ENCODE results near the gene MBD3L5. TPM values are rescaled to one million over a fixed set of nuclear protein-coding genes. Genes with fewer than 3 reads are reported as not detected.
"Not testable (repeated sequence)": the region's sequence is repeated elsewhere in the genome, so short reads cannot be mapped to it uniquely, and the experiment has no call there.

Gene MBD3L5
- total and polyA plus RNA-seq, 9 of the 15 experiments (the other 6 are each of a cell fraction or from before 2014, with no cell fraction given): not detected

GRCh38 chr19:7051421-7051820 lies 21.0 kb downstream of the MBD3L5 start:
- H3K9me3 ChIP-seq (replicated peaks; ENCODE audit: control insufficient read depth, insufficient read depth, low read depth, low read length); H4K20me1 ChIP-seq (replicated peaks; ENCODE audit: control insufficient read depth, insufficient read depth, low read length); H3K4me3 ChIP-seq; CTCF ChIA-PET (ENCODE audit: low intra/inter-chr PET ratio); H3K36me3 ChIP-seq (ENCODE audit: control insufficient read depth, insufficient read depth, low read length); DNase-seq (ENCODE audit: extremely low read depth in 1 of 4, low spot score in 3 of 4); ATAC-seq; H3K4me1 ChIP-seq (replicated peaks in 1 of 2; ENCODE audit: control insufficient read depth in 2 of 2, insufficient read depth in 2 of 2, low read length in 2 of 2); FAIRE-seq; POLR2A ChIA-PET; H3K27ac ChIP-seq (ENCODE audit: extremely low read depth, low read depth, low read length); H2AFZ ChIP-seq (ENCODE audit: low read depth, low read length); H3K27me3 ChIP-seq (ENCODE audit: control insufficient read depth in 2 of 2, insufficient read depth in 2 of 2, low read length in 2 of 2); intact Hi-C loops (cut with micrococcal nuclease); in situ Hi-C loops (cut with MboI); H3K9me1 ChIP-seq (ENCODE audit: control insufficient read depth, insufficient read depth, low read length); H3K79me2 ChIP-seq (ENCODE audit: control insufficient read depth, insufficient read depth, low read length); H3K4me2 ChIP-seq (ENCODE audit: insufficient read depth, low read length); BruUV-seq (replicated peaks); H3K9ac ChIP-seq (ENCODE audit: insufficient read depth in 1 of 2, low read depth in 2 of 2, low read length in 2 of 2): not testable (repeated sequence)
- 3% methylated on average over 2 of the region's 5 CpGs for WGBS (ENCODE audit: insufficient coverage, low coverage, missing lambda C conversion rate)

DNA sequence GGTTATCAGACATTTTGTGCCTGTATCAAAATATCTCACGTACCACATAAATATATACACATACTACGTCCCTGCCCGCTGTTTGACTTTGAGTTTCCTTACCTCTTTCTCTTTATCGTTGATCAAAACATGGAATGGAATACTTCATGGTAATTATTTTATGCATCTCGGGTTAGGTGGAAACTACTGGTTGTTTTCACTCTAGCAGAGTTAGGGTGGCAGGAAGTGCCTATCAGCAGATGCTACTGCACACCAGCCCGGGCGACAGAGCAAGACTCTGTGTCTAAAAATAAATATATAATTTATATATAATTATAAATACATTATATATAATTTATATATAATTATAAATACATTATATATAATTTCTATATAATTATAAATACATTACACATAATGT lies 22.5 kb downstream of the MBD3L5 start:
- CTCF ChIA-PET (ENCODE audit: low intra/inter-chr PET ratio); BruUV-seq (replicated peaks); DNase-seq (ENCODE audit: extremely low read depth in 1 of 4, low spot score in 3 of 4); H3K4me2 ChIP-seq (ENCODE audit: insufficient read depth, low read length); H3K9me3 ChIP-seq (replicated peaks; ENCODE audit: control insufficient read depth, insufficient read depth, low read depth, low read length); H2AFZ ChIP-seq (ENCODE audit: low read depth, low read length); H3K9me1 ChIP-seq (ENCODE audit: control insufficient read depth, insufficient read depth, low read length); ATAC-seq; H3K36me3 ChIP-seq (ENCODE audit: control insufficient read depth, insufficient read depth, low read length); H3K9ac ChIP-seq (ENCODE audit: insufficient read depth in 1 of 2, low read depth in 2 of 2, low read length in 2 of 2); H3K79me2 ChIP-seq (ENCODE audit: control insufficient read depth, insufficient read depth, low read length); H3K27ac ChIP-seq (ENCODE audit: extremely low read depth, low read depth, low read length); FAIRE-seq; intact Hi-C loops (cut with micrococcal nuclease); POLR2A ChIA-PET; H3K4me3 ChIP-seq; H4K20me1 ChIP-seq (replicated peaks; ENCODE audit: control insufficient read depth, insufficient read depth, low read length); in situ Hi-C loops (cut with MboI); H3K4me1 ChIP-seq (replicated peaks in 1 of 2; ENCODE audit: control insufficient read depth in 2 of 2, insufficient read depth in 2 of 2, low read length in 2 of 2); H3K27me3 ChIP-seq (ENCODE audit: control insufficient read depth in 2 of 2, insufficient read depth in 2 of 2, low read length in 2 of 2): not testable (repeated sequence)
- WGBS (ENCODE audit: insufficient coverage, low coverage, missing lambda C conversion rate): 23% methylated on average over 7 of the region's 7 CpGs

DNA sequence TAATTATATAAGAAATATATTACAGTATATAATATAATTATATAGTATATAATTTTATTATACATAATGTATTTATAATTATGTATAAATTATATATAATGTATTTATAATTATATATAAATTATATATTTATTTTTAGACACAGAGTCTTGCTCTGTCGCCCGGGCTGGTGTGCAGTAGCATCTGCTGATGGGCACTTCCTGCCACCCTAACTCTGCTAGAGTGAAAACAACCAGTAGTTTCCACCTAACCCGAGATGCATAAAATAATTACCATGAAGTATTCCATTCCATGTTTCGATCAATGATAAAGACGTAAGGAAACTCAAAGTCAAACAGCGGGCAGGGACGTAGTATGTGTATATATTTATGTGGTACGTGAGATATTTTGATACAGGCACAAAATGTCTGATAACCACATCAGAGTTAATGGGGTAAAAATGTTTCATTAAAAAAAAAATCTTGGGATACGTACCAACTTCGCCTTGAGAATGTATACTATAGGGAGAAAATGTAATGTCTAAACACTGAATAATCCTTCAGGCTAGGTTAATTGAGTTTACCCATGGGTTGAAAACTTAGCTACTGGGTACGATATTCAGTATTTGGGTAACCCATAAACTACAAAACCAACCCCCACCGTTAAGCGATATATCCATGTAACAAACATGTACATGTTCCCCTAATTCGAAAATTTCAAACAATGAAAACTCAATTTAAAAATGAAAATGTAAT lies 24.4 kb downstream of the MBD3L5 start:
- ATAC-seq; BruUV-seq (replicated peaks); H3K9me1 ChIP-seq (ENCODE audit: control insufficient read depth, insufficient read depth, low read length); H3K27me3 ChIP-seq (ENCODE audit: control insufficient read depth in 2 of 2, insufficient read depth in 2 of 2, low read length in 2 of 2); H2AFZ ChIP-seq (ENCODE audit: low read depth, low read length); CTCF ChIA-PET (ENCODE audit: low intra/inter-chr PET ratio); POLR2A ChIA-PET; H3K27ac ChIP-seq (ENCODE audit: extremely low read depth, low read depth, low read length); in situ Hi-C loops (cut with MboI); H3K4me3 ChIP-seq; H3K79me2 ChIP-seq (ENCODE audit: control insufficient read depth, insufficient read depth, low read length); H3K9me3 ChIP-seq (replicated peaks; ENCODE audit: control insufficient read depth, insufficient read depth, low read depth, low read length); FAIRE-seq; H3K4me2 ChIP-seq (ENCODE audit: insufficient read depth, low read length); intact Hi-C loops (cut with micrococcal nuclease); H3K9ac ChIP-seq (ENCODE audit: insufficient read depth in 1 of 2, low read depth in 2 of 2, low read length in 2 of 2); H4K20me1 ChIP-seq (replicated peaks; ENCODE audit: control insufficient read depth, insufficient read depth, low read length); H3K36me3 ChIP-seq (ENCODE audit: control insufficient read depth, insufficient read depth, low read length); DNase-seq (ENCODE audit: extremely low read depth in 1 of 4, low spot score in 3 of 4); H3K4me1 ChIP-seq (replicated peaks in 1 of 2; ENCODE audit: control insufficient read depth in 2 of 2, insufficient read depth in 2 of 2, low read length in 2 of 2): not testable (repeated sequence)
- 36% methylated on average over 12 of the region's 14 CpGs for WGBS (ENCODE audit: insufficient coverage, low coverage, missing lambda C conversion rate)

Measured in K562 (cell line).